ENCODE measurements around the gene BCL2.

BCL2 gene

GRCh38 chr18:63119647-63120046 lies 199.9 kb downstream of the BCL2 start:
- no peaks in the 10 kb centered on the region for H3K36me3 ChIP-seq (ENCODE audit: control insufficient read depth in 1 of 2, insufficient read depth in 2 of 2, low read length in 2 of 2)
- no peaks in the 10 kb centered on the region for H3K4me1 ChIP-seq (ENCODE audit: control insufficient read depth in 1 of 2, insufficient read depth in 2 of 2, low read length in 2 of 2)
- no peaks in the 10 kb centered on the region for H3K27me3 ChIP-seq (ENCODE audit: control insufficient read depth in 1 of 2, insufficient read depth in 2 of 2, low read length in 2 of 2)
- H3K4me3 ChIP-seq (ENCODE audit: low read depth in 1 of 2, low read length in 2 of 2): no peak overlapping the region
- no peaks in the 10 kb centered on the region for H3K9me3 ChIP-seq (ENCODE audit: control insufficient read depth in 1 of 2, low read length in 2 of 2)
- no peak overlapping the region for H3K27ac ChIP-seq (ENCODE audit: low read depth, low read length)
- no peak overlapping the region for H3K9ac ChIP-seq (ENCODE audit: low read depth in 1 of 2, low read length in 2 of 2)

- no peaks in the 10 kb centered on the region for H3K36me3 ChIP-seq (ENCODE audit: control insufficient read depth in 1 of 2, insufficient read depth in 2 of 2, low read length in 2 of 2)
- H3K4me3 ChIP-seq (ENCODE audit: low read depth in 1 of 2, low read length in 2 of 2): no peak overlapping the region
- no peaks in the 10 kb centered on the region for H3K9me3 ChIP-seq (ENCODE audit: control insufficient read depth in 1 of 2, low read length in 2 of 2)
- peaks cover 6 to 9% of the 10 kb centered on the region in 2 donors for H3K4me1 ChIP-seq (ENCODE audit: control insufficient read depth in 1 of 2, insufficient read depth in 2 of 2, low read length in 2 of 2)
- H3K27ac ChIP-seq (ENCODE audit: low read depth, low read length): no peak overlapping the region
- H3K27me3 ChIP-seq (ENCODE audit: control insufficient read depth in 1 of 2, insufficient read depth in 2 of 2, low read length in 2 of 2): no peaks in the 10 kb centered on the region
- H3K9ac ChIP-seq (ENCODE audit: low read depth in 1 of 2, low read length in 2 of 2): no peak overlapping the region
Measured at GRCh38 chr18:63113899-63114565, 205.5 kb downstream of the BCL2 start.

- H3K4me1 ChIP-seq (ENCODE audit: control insufficient read depth in 1 of 2, insufficient read depth in 2 of 2, low read length in 2 of 2): peaks cover 6 to 9% of the 10 kb centered on the region in 2 donors
Measured at GRCh38 chr18:63112706-63113105, 206.9 kb downstream of the BCL2 start.

GRCh38 chr18:63111671-63112402 lies 207.7 kb downstream of the BCL2 start:
- H3K27me3 ChIP-seq (ENCODE audit: control insufficient read depth in 1 of 2, insufficient read depth in 2 of 2, low read length in 2 of 2): no peaks in the 10 kb centered on the region
- H3K9me3 ChIP-seq (ENCODE audit: control insufficient read depth in 1 of 2, low read length in 2 of 2): no peaks in the 10 kb centered on the region
- H3K4me3 ChIP-seq (ENCODE audit: low read depth in 1 of 2, low read length in 2 of 2): no peak overlapping the region
- H3K36me3 ChIP-seq (ENCODE audit: control insufficient read depth in 1 of 2, insufficient read depth in 2 of 2, low read length in 2 of 2): no peaks in the 10 kb centered on the region
- H3K9ac ChIP-seq (ENCODE audit: low read depth in 1 of 2, low read length in 2 of 2): no peak overlapping the region
- H3K4me1 ChIP-seq (ENCODE audit: control insufficient read depth in 1 of 2, insufficient read depth in 2 of 2, low read length in 2 of 2): peaks cover 6 to 9% of the 10 kb centered on the region in 2 donors
- H3K27ac ChIP-seq (ENCODE audit: low read depth, low read length): no peak overlapping the region

More at GRCh38 chr18:63112706-63113105, 206.9 kb downstream of the BCL2 start:
- no peaks in the 10 kb centered on the region for H3K27me3 ChIP-seq (ENCODE audit: control insufficient read depth in 1 of 2, insufficient read depth in 2 of 2, low read length in 2 of 2)
- H3K27ac ChIP-seq (ENCODE audit: low read depth, low read length): no peak overlapping the region
- H3K9me3 ChIP-seq (ENCODE audit: control insufficient read depth in 1 of 2, low read length in 2 of 2): no peaks in the 10 kb centered on the region
- H3K9ac ChIP-seq (ENCODE audit: low read depth in 1 of 2, low read length in 2 of 2): no peak overlapping the region
- no peaks in the 10 kb centered on the region for H3K36me3 ChIP-seq (ENCODE audit: control insufficient read depth in 1 of 2, insufficient read depth in 2 of 2, low read length in 2 of 2)
- no peak overlapping the region for H3K4me3 ChIP-seq (ENCODE audit: low read depth in 1 of 2, low read length in 2 of 2)

- no peak overlapping the region for H3K9ac ChIP-seq (ENCODE audit: low read depth in 1 of 2, low read length in 2 of 2)
- H3K9me3 ChIP-seq (ENCODE audit: control insufficient read depth in 1 of 2, low read length in 2 of 2): no peaks in the 10 kb centered on the region
- H3K36me3 ChIP-seq (ENCODE audit: control insufficient read depth in 1 of 2, insufficient read depth in 2 of 2, low read length in 2 of 2): no peaks in the 10 kb centered on the region
- H3K27ac ChIP-seq (ENCODE audit: low read depth, low read length): no peak overlapping the region
- H3K4me1 ChIP-seq (ENCODE audit: control insufficient read depth in 1 of 2, insufficient read depth in 2 of 2, low read length in 2 of 2): peaks cover 6 to 9% of the 10 kb centered on the region in 2 donors
- no peaks in the 10 kb centered on the region for H3K27me3 ChIP-seq (ENCODE audit: control insufficient read depth in 1 of 2, insufficient read depth in 2 of 2, low read length in 2 of 2)
- no peak overlapping the region for H3K4me3 ChIP-seq (ENCODE audit: low read depth in 1 of 2, low read length in 2 of 2)
Measured at GRCh38 chr18:63109802-63110201, 209.8 kb downstream of the BCL2 start.

- Histone ChIP-seq H3K4me1 (ENCODE audit: control insufficient read depth in 1 of 2, insufficient read depth in 2 of 2, low read length in 2 of 2) (peaks cover 6 to 9% of the 10 kb centered on the region in 2 donors), H3K27ac (ENCODE audit: low read depth, low read length) (no peak overlapping the region), H3K36me3 (ENCODE audit: control insufficient read depth in 1 of 2, insufficient read depth in 2 of 2, low read length in 2 of 2) (no peaks in the 10 kb centered on the region), H3K4me3 (ENCODE audit: low read depth in 1 of 2, low read length in 2 of 2) (no peak overlapping the region), H3K27me3 (ENCODE audit: control insufficient read depth in 1 of 2, insufficient read depth in 2 of 2, low read length in 2 of 2) (no peaks in the 10 kb centered on the region), H3K9me3 (ENCODE audit: control insufficient read depth in 1 of 2, low read length in 2 of 2) (no peaks in the 10 kb centered on the region), H3K9ac (ENCODE audit: low read depth in 1 of 2, low read length in 2 of 2) (no peak overlapping the region)
Measured at GRCh38 chr18:63109022-63109421, 210.5 kb downstream of the BCL2 start.

GRCh38 chr18:63107931-63108330 lies 211.6 kb downstream of the BCL2 start:
- Histone ChIP-seq H3K9ac (ENCODE audit: low read depth in 1 of 2, low read length in 2 of 2) (no peak overlapping the region), H3K27ac (ENCODE audit: low read depth, low read length) (no peak overlapping the region), H3K9me3 (ENCODE audit: control insufficient read depth in 1 of 2, low read length in 2 of 2) (no peaks in the 10 kb centered on the region), H3K27me3 (ENCODE audit: control insufficient read depth in 1 of 2, insufficient read depth in 2 of 2, low read length in 2 of 2) (no peaks in the 10 kb centered on the region), H3K36me3 (ENCODE audit: control insufficient read depth in 1 of 2, insufficient read depth in 2 of 2, low read length in 2 of 2) (no peaks in the 10 kb centered on the region), H3K4me1 (ENCODE audit: control insufficient read depth in 1 of 2, insufficient read depth in 2 of 2, low read length in 2 of 2) (peaks cover 6 to 9% of the 10 kb centered on the region in 2 donors), H3K4me3 (ENCODE audit: low read depth in 1 of 2, low read length in 2 of 2) (no peak overlapping the region)

- Histone ChIP-seq H3K4me3 (ENCODE audit: low read depth in 1 of 2, low read length in 2 of 2) (no peak overlapping the region), H3K9ac (ENCODE audit: low read depth in 1 of 2, low read length in 2 of 2) (no peak overlapping the region), H3K4me1 (ENCODE audit: control insufficient read depth in 1 of 2, insufficient read depth in 2 of 2, low read length in 2 of 2) (peaks cover 3 to 7% of the 10 kb centered on the region in 2 donors), H3K27ac (ENCODE audit: low read depth, low read length) (no peak overlapping the region), H3K36me3 (ENCODE audit: control insufficient read depth in 1 of 2, insufficient read depth in 2 of 2, low read length in 2 of 2) (no peaks in the 10 kb centered on the region), H3K9me3 (ENCODE audit: control insufficient read depth in 1 of 2, low read length in 2 of 2) (no peaks in the 10 kb centered on the region), H3K27me3 (ENCODE audit: control insufficient read depth in 1 of 2, insufficient read depth in 2 of 2, low read length in 2 of 2) (no peaks in the 10 kb centered on the region)
Measured at GRCh38 chr18:63107171-63107845, 212.3 kb downstream of the BCL2 start.

- Histone ChIP-seq H3K9ac (ENCODE audit: low read depth in 1 of 2, low read length in 2 of 2) (no peak overlapping the region), H3K27ac (ENCODE audit: low read depth, low read length) (no peak overlapping the region)
Measured at GRCh38 chr18:63106727-63107126, 212.8 kb downstream of the BCL2 start.

More at GRCh38 chr18:63106727-63107126, 212.8 kb downstream of the BCL2 start:
- no peaks in the 10 kb centered on the region for H3K27me3 ChIP-seq (ENCODE audit: control insufficient read depth in 1 of 2, insufficient read depth in 2 of 2, low read length in 2 of 2)
- H3K4me3 ChIP-seq (ENCODE audit: low read depth in 1 of 2, low read length in 2 of 2): no peak overlapping the region
- peaks cover under 1 to 3% of the 10 kb centered on the region in 2 donors for H3K4me1 ChIP-seq (ENCODE audit: control insufficient read depth in 1 of 2, insufficient read depth in 2 of 2, low read length in 2 of 2)
- no peaks in the 10 kb centered on the region for H3K36me3 ChIP-seq (ENCODE audit: control insufficient read depth in 1 of 2, insufficient read depth in 2 of 2, low read length in 2 of 2)
- no peaks in the 10 kb centered on the region for H3K9me3 ChIP-seq (ENCODE audit: control insufficient read depth in 1 of 2, low read length in 2 of 2)

Measured in duodenal mucosa (tissue), 2 donors.